CD4-positive, alpha-beta T cell treated with Interleukin-17A for 4 hours (primary cell): ENCODE results near the gene FOXO3B.
"Not testable (repeated sequence)": the region's sequence is repeated elsewhere in the genome, so short reads cannot be mapped to it uniquely, and the experiment has no call there.

ENCODE experiments used
- DNase-seq: peaks from one replicate; pipeline ENCODE4 v3.0.0-alpha.2; 2020; ENCODE audit warnings: mixed read lengths

Gene FOXO3B

GRCh38 chr17:18644291-18644690 lies 37.8 kb downstream of the FOXO3B start, which contains the start of gene TBC1D28:
Gene TBC1D28, minus strand, starts transcription at chr17:18644391. Its CDS starts 3,039 bp downstream, at chr17:18641352.
- DNase-seq = not testable (repeated sequence)

- not testable (repeated sequence) for DNase-seq
Observed at GRCh38 chr17:18643124-18643523, 39.0 kb downstream of the FOXO3B start.

- not testable (repeated sequence) for DNase-seq
Observed at GRCh38 chr17:18638357-18638756, 43.8 kb downstream of the FOXO3B start.

GRCh38 chr17:18636237-18636636 lies 45.9 kb downstream of the FOXO3B start:
- DNase-seq = not testable (repeated sequence)

- DNase-seq = not testable (repeated sequence)
Observed at GRCh38 chr17:18635773-18636172, 46.3 kb downstream of the FOXO3B start.

- not testable (repeated sequence) for DNase-seq
Observed at GRCh38 chr17:18634550-18635263, 47.4 kb downstream of the FOXO3B start.
